GM23338 (cell line): ENCODE results near the gene ZNF594. TPM values are rescaled to one million over a fixed set of nuclear protein-coding genes. Genes with fewer than 3 reads are reported as not detected.

ENCODE experiments used
- ATAC-seq: fragments of 200-7000 bp; cut with Tn5 transposase; 3 replicates; pipeline ENCODE4 v1.9.1; 2020
- DNase-seq: peaks from one replicate; pipeline ENCODE4 v3.0.0-alpha.2; 2015; ENCODE audit warnings: low spot score
- H2AFZ ChIP-seq: fragments of 200-600 bp; sonication (generic); 2 replicates; pipeline ENCODE4 v1.8.0; 2016; ENCODE audit warnings: antibody characterized with exemption, mild to moderate bottlenecking, moderate library complexity
- H3F3A ChIP-seq: fragments of 200-600 bp; sonication (generic); replicated peaks from 2 replicates; pipeline ENCODE4 v1.8.0; 2017; ENCODE audit warnings: antibody characterized with exemption, mixed run types, low read depth
- H3K27ac ChIP-seq: fragments of 200-600 bp; sonication (generic); 2 replicates; pipeline ENCODE4 v1.6.1; 2016; ENCODE audit warnings: low read depth
- H3K27me3 ChIP-seq: fragments of 200-600 bp; sonication (generic); 2 replicates; pipeline ENCODE4 v1.8.0; 2016; ENCODE audit warnings: mild to moderate bottlenecking, mixed run types, moderate library complexity; ENCODE audit not compliant: insufficient read depth
- H3K36me3 ChIP-seq: fragments of 200-600 bp; sonication (generic); 2 replicates; pipeline ENCODE4 v1.8.0; 2016; ENCODE audit warnings: mild to moderate bottlenecking; ENCODE audit not compliant: insufficient read depth
- H3K4me1 ChIP-seq: fragments of 200-600 bp; sonication (generic); 2 replicates; pipeline ENCODE4 v1.8.0; 2016; ENCODE audit warnings: mild to moderate bottlenecking, moderate library complexity; ENCODE audit not compliant: insufficient read depth
- H3K4me2 ChIP-seq: fragments of 200-600 bp; sonication (generic); 2 replicates; pipeline ENCODE4 v1.7.1; 2017; ENCODE audit warnings: mixed run types
- H3K4me3 ChIP-seq: fragments of 200-600 bp; sonication (generic); 2 replicates; pipeline ENCODE4 v1.6.1; 2016; ENCODE audit warnings: mixed run types
- H3K79me2 ChIP-seq: fragments of 200-600 bp; sonication (generic); replicated peaks from 2 replicates; pipeline ENCODE4 v1.8.0; 2017; ENCODE audit warnings: mild to moderate bottlenecking; ENCODE audit not compliant: insufficient read depth
- H3K9me2 ChIP-seq: fragments of 200-600 bp; sonication (generic); 2 replicates; pipeline ENCODE4 v1.8.0; 2017; ENCODE audit not compliant: insufficient read depth
- H4K20me1 ChIP-seq: fragments of 200-600 bp; sonication (generic); replicated peaks from 2 replicates; pipeline ENCODE4 v1.8.0; 2017; ENCODE audit warnings: mild to moderate bottlenecking; ENCODE audit not compliant: insufficient read depth
- H3K27ac Mint-ChIP-seq: 2 replicates; pipeline ENCODE4 v1.8.0; 2020; ENCODE audit warnings: inconsistent platforms, mild to moderate bottlenecking, moderate library complexity, mixed read lengths
- H3K27me3 Mint-ChIP-seq: 3 replicates; pipeline ENCODE4 v1.8.0; 2022; ENCODE audit warnings: low read depth, mild to moderate bottlenecking, moderate library complexity, mixed read lengths, inconsistent platforms; ENCODE audit not compliant: insufficient read depth, poor library complexity
- H3K36me3 Mint-ChIP-seq: 3 replicates; pipeline ENCODE4 v1.8.0; 2021; ENCODE audit warnings: low read depth, mild to moderate bottlenecking, inconsistent platforms, moderate library complexity, mixed read lengths
- H3K4me1 Mint-ChIP-seq: 3 replicates; pipeline ENCODE4 v1.8.0; 2020; ENCODE audit warnings: mild to moderate bottlenecking, inconsistent platforms, mixed read lengths
- H3K4me3 Mint-ChIP-seq: 3 replicates; pipeline ENCODE4 v1.8.0; 2021; ENCODE audit warnings: moderate library complexity, mild to moderate bottlenecking, inconsistent platforms, mixed read lengths
- H3K9me3 Mint-ChIP-seq: 3 replicates; pipeline ENCODE4 v1.8.0; 2020; ENCODE audit warnings: moderate library complexity, mild to moderate bottlenecking, inconsistent platforms, mixed read lengths
- CREB1 ChIP-seq: fragments of 250-450 bp; sonication (Bioruptor Pico); IDR thresholded peaks from 2 replicates; pipeline ENCODE4 v1.5.0; 2020; ENCODE audit warnings: low read depth, mild to moderate bottlenecking, moderate library complexity
- CTCF ChIP-seq, 2 experiments: fragments of 200-600 bp in 1 of 2; sonication (generic) in 1 of 2; conservative IDR thresholded peaks; 2 replicates each; pipeline versions ENCODE4 v1.5.1 to v1.6.1; 2016 to 2017; ENCODE audit warnings: antibody characterized with exemption in 2 of 2, low read depth in 2 of 2, mild to moderate bottlenecking in 2 of 2, moderate library complexity in 1 of 2
- ETS1 ChIP-seq: IDR thresholded peaks from 2 replicates; pipeline ENCODE4 v1.6.1; 2016; ENCODE audit warnings: antibody characterized with exemption
- EZH2 ChIP-seq: fragments of 200-600 bp; sonication (generic); IDR thresholded peaks from one replicate; pipeline ENCODE4 v1.8.0; 2017; ENCODE audit warnings: antibody characterized with exemption, mild to moderate bottlenecking, low read depth; ENCODE audit not compliant: unreplicated experiment
- EZH2phosphoT487 ChIP-seq: fragments of 200-600 bp; sonication (generic); IDR thresholded peaks from one replicate; pipeline ENCODE4 v1.8.1; 2018; ENCODE audit warnings: antibody characterized with exemption; ENCODE audit not compliant: unreplicated experiment
- JUNB ChIP-seq: IDR thresholded peaks from one replicate; pipeline ENCODE4 v1.6.1; 2016; ENCODE audit warnings: antibody characterized with exemption; ENCODE audit not compliant: unreplicated experiment
- NANOG ChIP-seq: IDR thresholded peaks from 2 replicates; pipeline ENCODE4 v1.6.1; 2016; ENCODE audit warnings: antibody characterized with exemption, borderline replicate concordance
- POLR2AphosphoS5 ChIP-seq: IDR thresholded peaks from 2 replicates; pipeline ENCODE4 v1.6.1; 2016; ENCODE audit warnings: antibody characterized with exemption, low read depth
- REST ChIP-seq: IDR thresholded peaks from one replicate; pipeline ENCODE4 v1.6.1; 2018; ENCODE audit warnings: antibody characterized with exemption; ENCODE audit not compliant: unreplicated experiment
- ZNF114 ChIP-seq: fragments of 250-450 bp; sonication (Bioruptor Pico); IDR thresholded peaks from 2 replicates; pipeline ENCODE4 v1.5.0; 2020; ENCODE audit warnings: mild to moderate bottlenecking, moderate library complexity
- ZNF331 ChIP-seq: fragments of 250-450 bp; sonication (Bioruptor Pico); IDR thresholded peaks from 2 replicates; pipeline ENCODE4 v1.5.0; 2020; ENCODE audit warnings: low read depth, mild to moderate bottlenecking, moderate library complexity
- ZNF462 ChIP-seq: fragments of 250-450 bp; sonication (Bioruptor Pico); IDR thresholded peaks from 2 replicates; pipeline ENCODE4 v1.5.0; 2020; ENCODE audit warnings: mild to moderate bottlenecking, moderate library complexity
- polyA plus RNA-seq: library from polyadenylated mRNA; unstranded; fragments of >200 nt; fragmentation: Nextera tagmentation; extraction: Ambion mirVana; gene quantifications from 2 replicates; pipeline ENCODE4 v1.2.1, GENCODE V29; 2016
- total RNA-seq: library from RNA; depleted of rRNA; stranded (reverse); fragments of >200 nt; shearing (Covaris generic); gene quantifications from 2 replicates; pipeline ENCODE4 v1.2.3, GENCODE V29; 2014

ZNF594 gene
- total and polyA plus RNA-seq, 2 experiments from 2014 or later: 7.0 to 15.6 TPM

- 0 out of 2 replicates have a peak, but pooled peaks cover 4% of the 10 kb centered on the region for H3K79me2 ChIP-seq
- no peak overlapping the region for H2AFZ ChIP-seq
- Mint-ChIP-seq H3K36me3 (peaks cover 100% of the 10 kb centered on the region), H3K27ac (no peak overlapping the region), H3K4me3 (no peak overlapping the region), H3K27me3 (peaks cover 33% of the 10 kb centered on the region), H3K9me3 (peaks cover 100% of the 10 kb centered on the region), H3K4me1 (no peaks in the 10 kb centered on the region)
- H3K4me3 ChIP-seq: no peak overlapping the region; the same call in 1 of the 2 replicates
- H3F3A ChIP-seq: peaks cover 37% of the 10 kb centered on the region
- TF ChIP-seq REST: no peak
- TF ChIP-seq EZH2phosphoT487: no peak
- no peak for TF ChIP-seq CTCF (conservative IDR thresholded peaks at IDR 0.05; ENCODE audit: low read depth in 2 of 2)
- no peak for TF ChIP-seq ZNF462 (CRISPR knock-in tag)
- no peak for TF ChIP-seq NANOG
- TF ChIP-seq POLR2AphosphoS5: no peak
- TF ChIP-seq JUNB: no peak
- TF ChIP-seq CREB1 (CRISPR knock-in tag): no peak
- TF ChIP-seq ETS1: no peak
- TF ChIP-seq ZNF114 (CRISPR knock-in tag): no peak
- TF ChIP-seq ZNF331 (CRISPR knock-in tag): no peak
- no peak for TF ChIP-seq EZH2
- DNase-seq (no peak), ATAC-seq (no peak)
- H4K20me1 ChIP-seq: no peaks in the 10 kb centered on the region
- peaks cover 71% of the 10 kb centered on the region for H3K36me3 ChIP-seq
- no peak overlapping the region for H3K27ac ChIP-seq
- H3K27me3 ChIP-seq: peaks cover 5% of the 10 kb centered on the region; the same call in 1 of the 2 replicates
- H3K9me2 ChIP-seq: no peaks in the 10 kb centered on the region
- H3K4me1 ChIP-seq: no peaks in the 10 kb centered on the region
- no peak overlapping the region for H3K4me2 ChIP-seq
These were observed 7.4 kb downstream of the ZNF594 start for GRCh38 chr17:5184288-5184687.
